CD14-positive monocyte (primary cell): ENCODE results near the gene EXOC2. TPM values are rescaled to one million over a fixed set of nuclear protein-coding genes. Genes with fewer than 3 reads are reported as not detected.

Experiments used
- DNase-seq, 3 donors: peaks; one replicate each; pipeline ENCODE4 v3.0.0-alpha.2; 2011 to 2022
- H2AFZ ChIP-seq: 2 replicates; pipeline ENCODE4 v1.6.0; 2012; ENCODE audit warnings: mild to moderate bottlenecking, low read depth, low read length, inconsistent platforms; ENCODE audit not compliant: insufficient read depth, poor library complexity, severe bottlenecking
- H3K27ac ChIP-seq, 2 donors: 1 replicate in 1 of 2; 2 replicates in 1 of 2; pipeline ENCODE4 v1.5.1; 2012 to 2013; ENCODE audit warnings: low read length in 2 of 2, control low read depth in 1 of 2, inconsistent platforms in 1 of 2, low read depth in 1 of 2, mild to moderate bottlenecking in 1 of 2
- H3K27me3 ChIP-seq, 2 donors: one replicate each; pipeline versions ENCODE4 v1.6.0 to v1.6.1; 2011 to 2013; ENCODE audit warnings: low read length in 2 of 2; ENCODE audit not compliant: control insufficient read depth in 2 of 2, insufficient read depth in 2 of 2
- H3K36me3 ChIP-seq, 2 donors: replicated peaks in 1 of 2; 1 replicate in 1 of 2; 2 replicates in 1 of 2; pipeline versions ENCODE4 v1.5.1 to v1.6.1; 2012 to 2013; ENCODE audit warnings: low read length in 2 of 2, control low read depth in 1 of 2, inconsistent platforms in 1 of 2, mild to moderate bottlenecking in 1 of 2; ENCODE audit not compliant: insufficient read depth in 2 of 2, control insufficient read depth in 1 of 2
- H3K4me1 ChIP-seq, 2 donors: 1 replicate in 1 of 2; 2 replicates in 1 of 2; pipeline versions ENCODE4 v1.5.1 to v1.6.1; 2012 to 2013; ENCODE audit warnings: low read length in 2 of 2, control low read depth in 1 of 2, inconsistent platforms in 1 of 2, mild to moderate bottlenecking in 1 of 2, moderate library complexity in 1 of 2; ENCODE audit not compliant: insufficient read depth in 2 of 2, control insufficient read depth in 1 of 2
- H3K4me2 ChIP-seq: replicated peaks from 2 replicates; pipeline ENCODE3; 2012; ENCODE audit warnings: low read length, moderate library complexity, mild to moderate bottlenecking; ENCODE audit not compliant: poor library complexity, severe bottlenecking; ENCODE audit errors: extremely low read depth
- H3K4me3 ChIP-seq, 3 experiments: fragments of 200-600 bp in 1 of 3; sonication (generic) in 1 of 3; replicated peaks in 1 of 3; 1 replicate in 2 of 3; 2 replicates in 1 of 3; pipeline ENCODE4 v1.5.1; 2011 to 2013; ENCODE audit warnings: low read length in 3 of 3, mild to moderate bottlenecking in 3 of 3, control low read depth in 2 of 3, low read depth in 2 of 3, inconsistent platforms in 1 of 3, moderate library complexity in 1 of 3
- H3K79me2 ChIP-seq: 2 replicates; pipeline ENCODE4 v1.6.0; 2012; ENCODE audit warnings: mild to moderate bottlenecking, control low read depth, inconsistent platforms, low read length, moderate library complexity; ENCODE audit not compliant: insufficient read depth
- H3K9ac ChIP-seq: 2 replicates; pipeline ENCODE4 v1.6.0; 2017; ENCODE audit warnings: low read length, mild to moderate bottlenecking; ENCODE audit not compliant: insufficient read depth, poor library complexity, severe bottlenecking
- H3K9me3 ChIP-seq, 2 donors: replicated peaks in 1 of 2; 1 replicate in 1 of 2; 2 replicates in 1 of 2; pipeline versions ENCODE4 v1.5.1 to v1.6.1; 2012 to 2013; ENCODE audit warnings: low read length in 2 of 2, control low read depth in 1 of 2; ENCODE audit not compliant: control insufficient read depth in 1 of 2, insufficient read depth in 1 of 2
- H4K20me1 ChIP-seq: 2 replicates; pipeline ENCODE4 v1.6.0; 2012; ENCODE audit warnings: mild to moderate bottlenecking, low read length, control low read depth, moderate library complexity; ENCODE audit not compliant: insufficient read depth
- H3K27ac Mint-ChIP-seq, 7 donors: one replicate each; pipeline ENCODE4 v1.8.0; 2020; ENCODE audit warnings: mild to moderate bottlenecking in 7 of 7, mixed read lengths in 7 of 7, moderate library complexity in 6 of 7, inconsistent platforms in 2 of 7
- H3K27me3 Mint-ChIP-seq, 3 donors: one replicate each; pipeline ENCODE4 v1.8.0; 2021 to 2022; ENCODE audit warnings: low read depth in 3 of 3, mild to moderate bottlenecking in 3 of 3, mixed read lengths in 3 of 3, moderate library complexity in 3 of 3, inconsistent platforms in 1 of 3
- H3K36me3 Mint-ChIP-seq, 2 donors: one replicate each; pipeline ENCODE4 v1.8.0; 2020; ENCODE audit warnings: mixed read lengths in 2 of 2, inconsistent platforms in 1 of 2, mild to moderate bottlenecking in 1 of 2
- H3K4me1 Mint-ChIP-seq: one replicate; pipeline ENCODE4 v1.8.0; 2020; ENCODE audit warnings: mild to moderate bottlenecking, mixed read lengths
- H3K4me3 Mint-ChIP-seq, 2 donors: one replicate each; pipeline ENCODE4 v1.8.0; 2020; ENCODE audit warnings: mild to moderate bottlenecking in 2 of 2, mixed read lengths in 2 of 2, moderate library complexity in 1 of 2
- H3K9me3 Mint-ChIP-seq, 7 donors: one replicate each; pipeline ENCODE4 v1.8.0; 2020 to 2022; ENCODE audit warnings: mixed read lengths in 7 of 7, mild to moderate bottlenecking in 6 of 7, moderate library complexity in 6 of 7, inconsistent platforms in 2 of 7
- WGBS: methylation state at CpG from one replicate; pipeline ENCODE4 v1.1.5; 2013; ENCODE audit warnings: missing lambda C conversion rate; ENCODE audit not compliant: insufficient coverage; 5-methylcytosine and 5-hydroxymethylcytosine counted together
- intact Hi-C, 2 donors: fragments of 100-400 bp; cut with micrococcal nuclease; formaldehyde crosslinking; loops; one replicate each; pipeline versions ENCODE4 v1.15.0 to v1.15.1; 2023
- polyA plus RNA-seq, 3 donors: library from polyadenylated mRNA; depleted of rRNA in 1 of 3; unstranded in 2 of 3; stranded (reverse) in 1 of 3; fragments of 300-500 nt in 2 of 3; fragments of >200 nt in 1 of 3; fragmentation: Illumina TruSeq in 2 of 3; gene quantifications; 1 replicate in 2 of 3; 2 replicates in 1 of 3; pipeline ENCODE4 v1.2.3, GENCODE V29; 2012 to 2021
- TF ChIP-seq, protein P1 (sequence below): fragments of 200-600 bp; IDR thresholded peaks from one replicate; pipeline ENCODE4 v1.8.0; 2022; ENCODE audit warnings: antibody characterized with exemption, mild to moderate bottlenecking

EXOC2 gene
- polyA plus RNA-seq, 3 donors: 7.5 to 15.5 (median 12.0) TPM

DNA sequence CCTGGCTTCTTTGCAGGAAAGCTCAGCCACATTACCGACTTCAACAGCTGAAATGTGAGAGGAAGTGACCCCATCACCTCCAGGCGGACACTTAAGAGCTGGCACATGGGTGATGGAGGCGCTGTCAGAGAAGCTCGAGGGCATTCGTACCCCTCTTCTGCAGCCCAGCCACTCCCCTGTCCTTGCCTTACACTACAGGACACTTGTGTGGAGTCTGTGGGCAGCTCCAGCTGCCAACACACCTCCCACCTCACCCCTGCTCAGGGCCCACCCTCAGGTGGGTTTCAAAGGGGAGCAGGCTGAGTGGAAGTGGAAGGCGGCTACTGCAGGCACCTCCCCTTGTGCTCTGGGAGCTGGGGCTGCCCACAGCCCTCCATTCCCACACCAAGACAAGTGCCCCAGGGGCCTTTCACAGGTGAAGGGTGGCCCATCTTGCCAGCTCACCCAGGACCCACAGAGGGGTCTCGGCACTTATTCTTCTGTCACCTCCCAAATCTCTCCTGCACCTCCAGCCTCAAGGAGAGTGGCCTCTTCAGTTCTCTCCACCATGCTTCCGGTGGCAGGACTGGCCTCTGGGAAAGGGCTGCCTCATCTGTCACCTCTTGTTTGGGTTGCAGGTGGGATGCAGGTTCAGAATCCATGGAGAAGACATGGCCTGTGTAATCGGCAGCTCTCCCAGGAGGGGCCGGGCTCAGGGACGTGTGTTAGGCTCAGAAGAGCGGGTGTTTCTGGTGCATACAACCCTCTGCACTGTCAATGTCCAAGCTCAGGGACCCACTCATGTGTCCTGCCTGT is 251.6 kb downstream of the EXOC2 start:
- Histone ChIP-seq H3K9me3 (no peaks in the 10 kb centered on the region), H2AFZ (no peak overlapping the region), H3K4me1 (no peaks in the 10 kb centered on the region), H4K20me1 (no peaks in the 10 kb centered on the region), H3K9ac (no peak overlapping the region), H3K27me3 (no peaks in the 10 kb centered on the region), H3K27ac (no peak overlapping the region), H3K79me2 (no peaks in the 10 kb centered on the region), H3K36me3 (no peaks in the 10 kb centered on the region), H3K4me3 (no peak overlapping the region), H3K4me2 (no peak overlapping the region)
- Mint-ChIP-seq H3K4me3 (no peak overlapping the region), H3K36me3 (no peaks in the 10 kb centered on the region), H3K27me3 (peaks cover 3 to 11% (median 5%) of the 10 kb centered on the region in 3 donors), H3K27ac (peak overlapping the region in 1 of 7 donors; percentile 16), H3K9me3 (peaks cover 0 to 4% (median 0%) of the 10 kb centered on the region in 7 donors), H3K4me1 (peaks cover 1% of the 10 kb centered on the region)
- intact Hi-C loops: no loop called here
- TF ChIP-seq, protein P1, sequence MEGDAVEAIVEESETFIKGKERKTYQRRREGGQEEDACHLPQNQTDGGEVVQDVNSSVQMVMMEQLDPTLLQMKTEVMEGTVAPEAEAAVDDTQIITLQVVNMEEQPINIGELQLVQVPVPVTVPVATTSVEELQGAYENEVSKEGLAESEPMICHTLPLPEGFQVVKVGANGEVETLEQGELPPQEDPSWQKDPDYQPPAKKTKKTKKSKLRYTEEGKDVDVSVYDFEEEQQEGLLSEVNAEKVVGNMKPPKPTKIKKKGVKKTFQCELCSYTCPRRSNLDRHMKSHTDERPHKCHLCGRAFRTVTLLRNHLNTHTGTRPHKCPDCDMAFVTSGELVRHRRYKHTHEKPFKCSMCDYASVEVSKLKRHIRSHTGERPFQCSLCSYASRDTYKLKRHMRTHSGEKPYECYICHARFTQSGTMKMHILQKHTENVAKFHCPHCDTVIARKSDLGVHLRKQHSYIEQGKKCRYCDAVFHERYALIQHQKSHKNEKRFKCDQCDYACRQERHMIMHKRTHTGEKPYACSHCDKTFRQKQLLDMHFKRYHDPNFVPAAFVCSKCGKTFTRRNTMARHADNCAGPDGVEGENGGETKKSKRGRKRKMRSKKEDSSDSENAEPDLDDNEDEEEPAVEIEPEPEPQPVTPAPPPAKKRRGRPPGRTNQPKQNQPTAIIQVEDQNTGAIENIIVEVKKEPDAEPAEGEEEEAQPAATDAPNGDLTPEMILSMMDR: no peak
- 80% methylated on average over 4 of the region's 12 CpGs for WGBS
- DNase-seq: no peak

DNA sequence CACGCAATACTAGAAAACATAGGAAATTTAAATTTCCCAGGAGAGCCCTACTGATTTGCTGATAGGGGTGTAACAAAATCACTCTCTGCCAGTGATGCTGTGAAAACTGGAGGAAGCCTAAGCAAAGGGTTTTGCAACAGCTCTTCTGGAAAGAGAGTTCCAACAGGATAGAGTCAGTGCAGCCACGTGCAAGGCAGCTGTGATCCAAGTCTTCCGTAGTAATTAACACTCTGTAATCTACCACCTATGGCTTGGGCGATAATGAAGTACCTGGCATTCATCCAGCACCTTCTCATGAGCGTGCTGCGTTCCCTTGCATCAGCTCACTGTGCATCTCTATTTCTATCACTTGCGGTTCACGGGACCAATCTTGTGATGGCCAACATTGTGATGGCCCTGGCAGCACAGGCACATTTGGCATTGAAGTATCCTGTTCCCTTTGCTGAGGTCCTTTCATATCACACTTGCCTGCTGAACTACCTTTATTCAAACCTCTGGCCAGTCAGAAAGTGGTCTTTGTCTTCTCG is 253.2 kb downstream of the EXOC2 start:
- Histone ChIP-seq H3K36me3 (no peaks in the 10 kb centered on the region), H4K20me1 (no peaks in the 10 kb centered on the region), H3K4me2 (no peak overlapping the region), H3K27me3 (no peaks in the 10 kb centered on the region), H3K4me3 (no peak overlapping the region), H3K9me3 (no peaks in the 10 kb centered on the region), H3K9ac (no peak overlapping the region), H3K4me1 (peaks cover 0 to 2% of the 10 kb centered on the region in 2 donors), H2AFZ (no peak overlapping the region), H3K79me2 (no peaks in the 10 kb centered on the region), H3K27ac (no peak overlapping the region)
- DNase-seq: no peak
- Mint-ChIP-seq H3K4me3 (peak overlapping the region in 1 of 2 donors; percentile 18), H3K27me3 (peaks cover 0 to 9% (median 8%) of the 10 kb centered on the region in 3 donors), H3K27ac (no peak overlapping the region), H3K4me1 (peaks cover 2% of the 10 kb centered on the region), H3K9me3 (peaks cover 0 to 5% (median 0%) of the 10 kb centered on the region in 7 donors), H3K36me3 (no peaks in the 10 kb centered on the region)
- WGBS: 92% methylated on average over 8 of the region's 9 CpGs
- TF ChIP-seq, protein P1: no peak
- intact Hi-C loops: no loop called here
